Mononuclear cell (primary cell): ENCODE results near the gene TMEM9. TPM values are rescaled to one million over a fixed set of nuclear protein-coding genes. Genes with fewer than 3 reads are reported as not detected.

ENCODE experiments used
- H3K27me3 ChIP-seq: 2 replicates; pipeline ENCODE4 v1.6.0; 2011; ENCODE audit warnings: low read length, control low read depth; ENCODE audit not compliant: insufficient read depth
- H3K4me1 ChIP-seq: 2 replicates; pipeline ENCODE4 v1.5.1; 2011; ENCODE audit warnings: mild to moderate bottlenecking, low read length, control low read depth; ENCODE audit not compliant: insufficient read depth
- H3K4me3 ChIP-seq: 2 replicates; pipeline ENCODE4 v1.5.1; 2011; ENCODE audit warnings: mild to moderate bottlenecking, low read length, moderate library complexity
- H3K9me3 ChIP-seq: 2 replicates; pipeline ENCODE4 v1.5.1; 2011; ENCODE audit warnings: low read depth, mild to moderate bottlenecking, control low read depth, low read length
- total RNA-seq: library from RNA; depleted of rRNA; stranded (reverse); fragments of >200 nt; gene quantifications from one replicate; pipeline ENCODE4 v1.2.3, GENCODE V29; 2012

The TMEM9 gene
- total RNA-seq, 1 donor, result 11.1 TPM

- Histone ChIP-seq H3K9me3 (no peaks in the 10 kb centered on the region), H3K4me3 (no peak overlapping the region), H3K4me1 (no peaks in the 10 kb centered on the region), H3K27me3 (no peaks in the 10 kb centered on the region)
Observed at GRCh38 chr1:201134405-201134804, 19.9 kb downstream of the TMEM9 start.

DNA sequence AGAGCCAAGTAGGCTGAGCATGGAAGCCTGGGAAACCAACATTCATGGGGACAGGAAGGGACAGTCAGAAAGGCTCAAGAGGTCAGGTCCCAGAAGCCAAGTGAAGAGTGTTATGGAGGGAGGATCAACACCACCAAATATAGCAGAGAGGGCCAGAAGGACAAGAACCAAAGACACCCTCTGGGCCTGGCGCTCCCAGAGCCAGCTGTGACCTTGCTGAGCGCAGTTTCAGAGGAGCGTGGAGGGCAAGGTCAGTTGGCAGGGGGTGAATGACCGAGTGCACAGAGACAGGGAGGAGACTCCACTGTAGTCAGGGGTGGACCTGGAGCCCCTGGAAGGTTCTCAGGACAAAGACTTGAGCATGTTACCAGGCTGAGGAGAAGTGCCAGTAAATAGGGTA, 22.9 kb downstream of the TMEM9 start:
- Histone ChIP-seq H3K9me3 (no peaks in the 10 kb centered on the region), H3K27me3 (no peaks in the 10 kb centered on the region), H3K4me1 (no peaks in the 10 kb centered on the region), H3K4me3 (no peak overlapping the region)

DNA sequence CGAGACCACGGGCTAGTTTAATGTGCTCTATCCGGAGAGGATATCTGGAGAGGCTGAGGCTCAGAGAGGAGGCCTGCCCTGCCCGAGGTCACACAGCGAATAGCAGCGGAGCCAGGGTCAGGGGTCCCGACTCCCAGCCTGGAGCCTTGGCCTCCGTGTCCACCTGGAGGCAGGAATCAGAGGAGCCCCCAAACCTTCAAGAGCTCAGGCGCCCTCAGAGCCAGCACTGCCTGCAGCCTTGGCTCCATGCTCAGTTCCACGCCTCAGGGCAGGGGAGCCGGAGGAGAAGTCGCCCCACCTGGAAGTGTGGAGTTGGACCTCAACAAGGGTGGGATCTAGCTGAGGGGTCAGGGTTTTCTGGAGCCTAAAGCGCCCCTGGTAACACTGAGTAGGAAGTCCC, 25.3 kb downstream of the TMEM9 start:
- H3K27me3 ChIP-seq, result no peaks in the 10 kb centered on the region
- H3K4me1 ChIP-seq, result no peaks in the 10 kb centered on the region
- H3K9me3 ChIP-seq, result no peaks in the 10 kb centered on the region
- H3K4me3 ChIP-seq, result no peak overlapping the region

GRCh38 chr1:201128476-201128875, 25.8 kb downstream of the TMEM9 start:
- H3K27me3 ChIP-seq, result no peaks in the 10 kb centered on the region
- H3K4me1 ChIP-seq, result no peaks in the 10 kb centered on the region
- no peaks in the 10 kb centered on the region for H3K9me3 ChIP-seq
- H3K4me3 ChIP-seq, result no peak overlapping the region

DNA sequence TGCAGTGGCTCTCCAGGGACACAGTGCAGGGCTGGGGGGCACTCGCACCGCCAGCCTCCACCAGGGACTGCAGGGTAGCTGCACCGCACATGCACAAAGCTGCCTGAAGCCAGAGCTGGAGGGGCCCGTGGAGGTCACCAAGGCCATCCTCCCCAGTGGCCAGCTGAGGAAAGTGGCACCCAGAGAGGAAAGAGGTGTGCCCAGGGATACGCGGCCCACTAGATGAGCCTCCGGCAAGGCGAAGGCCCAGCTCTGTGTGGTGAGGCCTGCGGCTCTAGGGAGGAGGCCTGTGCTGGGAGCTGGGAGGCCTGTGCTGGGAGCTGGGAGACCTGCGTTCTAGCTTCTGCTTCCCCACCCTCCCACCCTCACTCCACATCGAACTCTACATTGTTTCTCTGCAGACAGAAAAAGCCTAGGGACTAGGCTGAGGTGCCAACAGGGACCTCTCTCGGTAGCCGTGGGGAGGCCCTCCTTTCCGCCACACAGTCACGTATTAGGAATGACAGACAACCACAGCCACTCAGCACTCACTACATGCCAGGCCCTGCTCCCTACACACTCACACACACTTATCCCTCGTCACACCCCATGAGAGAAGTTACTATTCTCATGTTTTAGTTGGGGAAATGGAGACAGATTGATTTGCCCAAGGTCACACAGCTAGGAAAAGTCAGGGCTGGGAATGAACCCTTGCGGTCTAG, 26.4 kb downstream of the TMEM9 start:
- no peaks in the 10 kb centered on the region for H3K9me3 ChIP-seq
- no peaks in the 10 kb centered on the region for H3K4me1 ChIP-seq
- no peaks in the 10 kb centered on the region for H3K27me3 ChIP-seq
- H3K4me3 ChIP-seq, result no peak overlapping the region

DNA sequence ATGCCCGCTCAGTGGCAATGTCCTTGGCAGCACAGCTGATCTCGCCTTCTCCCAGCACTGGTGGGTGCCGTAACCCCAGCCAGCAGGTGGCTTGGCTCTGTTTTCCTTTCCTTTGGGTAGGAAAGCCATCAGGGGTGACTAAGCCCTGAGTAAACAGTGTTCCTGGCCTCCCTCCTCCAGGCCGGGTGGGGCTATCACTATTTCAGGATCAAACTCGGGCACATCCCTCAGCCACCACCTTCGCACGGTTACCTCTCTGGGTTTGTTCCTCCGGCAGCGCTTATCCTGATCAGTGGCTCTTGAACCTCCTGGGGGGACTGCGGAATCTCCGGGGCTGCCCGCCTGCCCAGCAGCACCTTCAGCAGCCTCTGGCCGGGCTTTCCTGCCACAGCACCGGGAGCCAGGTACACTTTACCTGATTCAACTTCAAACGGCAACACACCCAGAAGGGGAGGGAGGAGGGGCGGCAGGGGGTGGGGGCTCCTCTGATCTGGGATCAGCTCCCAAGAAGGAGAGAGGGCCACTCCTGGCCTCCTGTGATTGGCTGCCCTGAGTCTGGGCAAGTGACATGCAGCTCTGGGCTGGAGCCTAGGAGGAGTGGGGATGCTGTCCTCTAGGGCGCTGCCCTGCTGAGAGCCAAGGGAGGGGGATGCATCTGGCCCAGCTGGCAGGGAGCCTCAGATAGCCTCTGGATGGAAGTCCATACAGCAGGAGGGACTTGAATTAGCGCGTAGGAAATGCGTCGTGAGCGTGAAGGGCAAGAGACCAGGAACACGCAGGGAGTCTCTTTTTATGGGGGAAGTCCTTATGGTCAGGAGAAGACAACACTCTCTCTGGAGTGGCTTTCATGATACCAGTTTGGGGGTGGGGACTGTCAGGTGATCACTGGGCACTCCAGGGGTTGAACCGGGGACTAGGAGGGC, 27.2 kb downstream of the TMEM9 start, which contains the start of gene ASCL5:
ASCL5 (minus strand) TSS at position 353 of the 923 bp plus-strand sequence. CDS start 11,812 bp downstream, outside the sequence.
- H3K4me1 ChIP-seq, result no peaks in the 10 kb centered on the region
- no peak within 1 kb of the TSS for H3K4me3 ChIP-seq
- no peaks in the 10 kb centered on the region for H3K9me3 ChIP-seq
- H3K27me3 ChIP-seq, result no peaks in the 10 kb centered on the region

- H3K4me1 ChIP-seq, result no peaks in the 10 kb centered on the region
- no peak overlapping the region for H3K4me3 ChIP-seq
- H3K27me3 ChIP-seq, result no peaks in the 10 kb centered on the region
- no peaks in the 10 kb centered on the region for H3K9me3 ChIP-seq
Observed at GRCh38 chr1:201126463-201126831, 27.8 kb downstream of the TMEM9 start.

DNA sequence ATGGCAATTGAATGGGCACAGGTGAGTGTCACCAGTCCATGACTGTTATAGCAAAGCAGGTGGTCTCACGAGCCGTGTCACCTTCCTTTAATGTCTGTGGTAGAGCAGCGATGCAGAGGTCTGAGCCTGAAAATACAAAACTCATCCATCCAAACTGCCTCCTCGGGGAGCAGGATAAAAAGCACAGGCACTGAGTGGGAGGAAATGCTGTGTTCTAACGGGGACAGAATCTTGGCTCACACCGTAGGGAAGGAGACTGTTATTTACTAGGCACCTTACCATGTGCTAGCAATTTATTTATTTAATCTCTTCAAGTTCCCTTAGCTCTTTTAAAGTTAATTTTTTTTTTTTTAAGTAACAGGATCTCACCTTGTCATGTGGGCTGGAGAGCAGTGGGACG, 28.5 kb downstream of the TMEM9 start:
- Histone ChIP-seq H3K4me3 (no peak overlapping the region), H3K9me3 (no peaks in the 10 kb centered on the region), H3K27me3 (no peaks in the 10 kb centered on the region), H3K4me1 (no peaks in the 10 kb centered on the region)

DNA sequence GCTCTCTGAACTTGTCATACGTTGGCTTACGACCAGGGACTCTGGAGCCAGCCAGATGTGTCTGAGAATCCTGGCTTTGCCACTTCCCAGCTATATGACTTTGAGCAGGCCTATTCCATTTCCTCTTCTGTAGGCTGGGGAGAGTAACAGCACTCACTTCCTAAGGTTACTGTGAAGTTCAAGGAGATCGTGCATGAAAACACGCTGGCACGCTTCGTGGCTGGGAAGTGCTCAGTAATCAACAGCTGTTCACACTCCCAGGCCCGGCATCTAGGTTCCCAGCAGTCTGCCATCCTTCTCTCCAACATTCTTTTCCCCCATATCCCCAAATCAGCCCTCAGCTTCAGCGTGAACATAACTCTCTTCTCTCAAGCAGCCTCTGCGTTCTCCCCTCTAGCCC, 29.3 kb downstream of the TMEM9 start:
- Histone ChIP-seq H3K9me3 (no peaks in the 10 kb centered on the region), H3K4me3 (no peak overlapping the region), H3K27me3 (no peaks in the 10 kb centered on the region), H3K4me1 (no peaks in the 10 kb centered on the region)

DNA sequence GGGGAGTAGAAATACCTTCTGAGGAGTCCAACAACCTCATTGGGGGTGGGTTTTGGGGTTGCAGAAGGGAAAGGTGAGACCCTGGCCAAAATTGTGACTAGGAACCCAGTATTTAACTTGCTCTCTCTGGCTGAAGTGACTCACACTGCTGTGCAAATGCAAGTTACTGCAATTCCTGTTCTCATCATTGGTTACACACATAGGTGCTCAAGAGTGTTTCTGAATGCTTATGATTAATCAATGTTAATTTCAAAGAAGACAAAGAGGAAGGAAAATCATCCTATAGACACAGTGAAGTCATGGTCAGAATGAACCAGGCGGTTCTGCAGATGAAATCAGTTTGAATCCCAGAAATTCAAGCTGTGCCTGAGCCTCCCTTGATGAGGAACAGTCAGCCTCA, 30.4 kb downstream of the TMEM9 start:
- Histone ChIP-seq H3K27me3 (peaks cover 3% of the 10 kb centered on the region), H3K4me1 (peaks cover 2% of the 10 kb centered on the region), H3K4me3 (no peak overlapping the region), H3K9me3 (no peaks in the 10 kb centered on the region)

DNA sequence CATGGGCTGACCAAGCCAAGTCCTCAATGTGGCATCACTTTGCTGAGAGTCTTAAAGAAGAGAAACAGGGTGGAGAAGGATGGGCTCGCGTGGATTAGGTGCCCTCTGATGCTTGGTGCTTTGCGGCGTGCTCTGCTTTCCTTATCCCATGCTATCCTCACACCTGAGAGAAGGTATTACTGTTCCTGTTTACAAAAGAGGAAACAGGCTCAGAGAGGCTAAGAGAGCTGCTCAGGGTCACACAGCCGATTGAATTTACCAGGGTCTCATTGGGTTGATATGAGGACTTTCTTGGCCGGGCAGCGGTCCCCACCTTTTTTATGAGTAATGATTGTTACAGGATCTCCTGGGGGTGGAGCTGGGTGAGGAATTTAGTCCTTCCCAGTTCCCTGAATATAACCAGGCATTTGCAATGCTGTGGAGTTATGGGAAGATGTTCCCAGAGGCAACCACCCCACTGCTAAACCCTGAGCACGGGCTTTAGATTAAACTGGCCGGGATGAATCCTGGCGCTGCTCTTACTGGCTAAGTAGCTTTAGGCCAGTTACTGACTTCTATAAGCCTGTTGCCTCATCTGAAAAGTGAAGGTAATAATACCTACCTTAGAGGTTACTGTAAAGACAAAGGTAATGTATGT, 31.8 kb downstream of the TMEM9 start:
- peaks cover 2% of the 10 kb centered on the region for H3K4me1 ChIP-seq
- H3K4me3 ChIP-seq, result no peak overlapping the region
- peaks cover 3% of the 10 kb centered on the region for H3K27me3 ChIP-seq
- no peaks in the 10 kb centered on the region for H3K9me3 ChIP-seq

GRCh38 chr1:201119206-201120197, 34.8 kb downstream of the TMEM9 start:
- no peaks in the 10 kb centered on the region for H3K9me3 ChIP-seq
- peaks cover 3% of the 10 kb centered on the region for H3K27me3 ChIP-seq
- H3K4me1 ChIP-seq, result peaks cover 3% of the 10 kb centered on the region
- no peak overlapping the region for H3K4me3 ChIP-seq

GRCh38 chr1:201116091-201116490, 38.2 kb downstream of the TMEM9 start:
- H3K9me3 ChIP-seq, result no peaks in the 10 kb centered on the region
- H3K27me3 ChIP-seq, result peaks cover 3% of the 10 kb centered on the region
- H3K4me3 ChIP-seq, result no peak overlapping the region
- H3K4me1 ChIP-seq, result peaks cover 13% of the 10 kb centered on the region

DNA sequence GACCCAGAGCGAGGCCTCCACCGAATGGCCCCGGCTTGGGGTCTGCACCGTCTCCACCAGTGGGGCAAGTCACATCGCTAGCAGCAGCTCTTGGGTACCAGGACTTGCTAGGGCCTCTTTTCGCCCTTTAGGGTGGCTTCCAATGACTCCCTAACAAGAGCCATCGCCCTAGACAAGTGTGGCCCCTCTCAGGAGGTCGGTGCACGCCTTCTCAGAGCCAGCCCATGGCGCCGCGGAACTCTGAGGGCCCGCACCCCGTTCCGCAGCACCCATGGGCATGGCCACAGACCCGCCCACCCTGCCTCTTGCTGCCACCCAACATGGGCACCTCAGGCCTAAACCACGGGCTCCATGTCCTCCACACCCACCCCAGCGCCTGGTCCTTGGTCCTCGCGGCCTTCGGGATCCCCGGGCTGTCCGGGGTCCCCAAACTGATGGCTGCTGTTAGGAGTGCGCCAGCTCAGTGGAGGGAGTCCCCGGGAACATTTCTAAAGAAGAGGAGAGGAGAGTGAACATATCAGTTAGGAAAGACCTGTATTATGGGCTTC, 38.8 kb downstream of the TMEM9 start:
- peaks cover 3% of the 10 kb centered on the region for H3K27me3 ChIP-seq
- no peak overlapping the region for H3K4me3 ChIP-seq
- no peaks in the 10 kb centered on the region for H3K9me3 ChIP-seq
- H3K4me1 ChIP-seq, result peaks cover 13% of the 10 kb centered on the region
